Stimulated activated CD4-positive, alpha-beta T cell treated with anti-CD3 and anti-CD28 coated beads, TNF-alpha, amount 100 ng/mL, for 24 hours (primary cell): Measurements from ENCODE around the gene SYNPO2L.
"Not testable (repeated sequence)": the region's sequence is repeated elsewhere in the genome, so short reads cannot be mapped to it uniquely, and the experiment has no call there.

ENCODE experiments used
- DNase-seq, 3 experiments: peaks; one replicate each; pipeline ENCODE4 v3.0.0-alpha.2; 2020; ENCODE audit warnings: low read depth in 3 of 3

SYNPO2L gene, protein sequence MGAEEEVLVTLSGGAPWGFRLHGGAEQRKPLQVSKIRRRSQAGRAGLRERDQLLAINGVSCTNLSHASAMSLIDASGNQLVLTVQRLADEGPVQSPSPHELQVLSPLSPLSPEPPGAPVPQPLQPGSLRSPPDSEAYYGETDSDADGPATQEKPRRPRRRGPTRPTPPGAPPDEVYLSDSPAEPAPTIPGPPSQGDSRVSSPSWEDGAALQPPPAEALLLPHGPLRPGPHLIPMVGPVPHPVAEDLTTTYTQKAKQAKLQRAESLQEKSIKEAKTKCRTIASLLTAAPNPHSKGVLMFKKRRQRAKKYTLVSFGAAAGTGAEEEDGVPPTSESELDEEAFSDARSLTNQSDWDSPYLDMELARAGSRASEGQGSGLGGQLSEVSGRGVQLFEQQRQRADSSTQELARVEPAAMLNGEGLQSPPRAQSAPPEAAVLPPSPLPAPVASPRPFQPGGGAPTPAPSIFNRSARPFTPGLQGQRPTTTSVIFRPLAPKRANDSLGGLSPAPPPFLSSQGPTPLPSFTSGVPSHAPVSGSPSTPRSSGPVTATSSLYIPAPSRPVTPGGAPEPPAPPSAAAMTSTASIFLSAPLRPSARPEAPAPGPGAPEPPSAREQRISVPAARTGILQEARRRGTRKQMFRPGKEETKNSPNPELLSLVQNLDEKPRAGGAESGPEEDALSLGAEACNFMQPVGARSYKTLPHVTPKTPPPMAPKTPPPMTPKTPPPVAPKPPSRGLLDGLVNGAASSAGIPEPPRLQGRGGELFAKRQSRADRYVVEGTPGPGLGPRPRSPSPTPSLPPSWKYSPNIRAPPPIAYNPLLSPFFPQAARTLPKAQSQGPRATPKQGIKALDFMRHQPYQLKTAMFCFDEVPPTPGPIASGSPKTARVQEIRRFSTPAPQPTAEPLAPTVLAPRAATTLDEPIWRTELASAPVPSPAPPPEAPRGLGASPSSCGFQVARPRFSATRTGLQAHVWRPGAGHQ

DNA sequence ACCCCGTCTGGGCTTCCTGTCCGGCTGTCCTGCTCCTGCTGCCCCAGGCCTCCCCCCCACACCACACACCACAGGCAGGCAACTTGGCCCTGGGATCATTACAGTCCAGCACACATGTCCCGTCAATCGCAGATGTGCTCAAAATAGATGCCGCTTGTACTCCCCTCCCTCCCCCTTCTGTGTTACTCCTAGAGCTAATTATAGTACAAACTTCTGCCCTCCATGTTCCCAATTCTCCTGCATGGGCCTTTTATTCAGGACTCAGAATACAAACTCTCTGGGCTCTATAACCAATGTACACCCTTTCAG, at the start of gene SYNPO2L:
SYNPO2L (minus strand) TSS at position 40 of the 309 bp plus-strand sequence. CDS start 107 bp downstream, outside the sequence.
- no peak for DNase-seq

DNA sequence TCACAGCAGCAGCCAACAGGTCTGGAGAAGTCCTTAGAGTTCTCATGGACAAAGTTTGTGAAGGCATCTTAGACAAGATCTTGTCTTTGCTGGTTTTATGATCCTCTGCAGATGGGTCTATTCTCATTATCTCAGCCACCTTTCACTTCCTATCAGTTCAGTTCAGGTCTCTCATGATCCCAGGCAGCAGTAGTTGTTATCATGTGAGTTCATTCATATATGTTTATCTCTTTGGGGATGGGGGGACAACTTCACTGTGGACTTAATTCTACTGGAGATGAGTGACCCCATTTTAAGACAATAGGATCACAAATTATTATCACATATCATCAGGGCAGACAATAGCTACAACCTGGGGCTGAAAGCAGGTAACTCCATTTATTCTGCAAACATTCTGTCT, 48.1 kb upstream of the SYNPO2L start:
- not testable (repeated sequence) for DNase-seq

- DNase-seq: not testable (repeated sequence)
Observed at GRCh38 chr10:73698819-73699218, 43.0 kb upstream of the SYNPO2L start.

GRCh38 chr10:73697675-73698159, 41.9 kb upstream of the SYNPO2L start, which contains the start of gene AGAP5:
Gene AGAP5 (minus strand): TSS chr10:73698109. CDS start chr10:73697755, 354 bp downstream.
- not testable (repeated sequence) for DNase-seq

GRCh38 chr10:73695302-73695701, 39.5 kb upstream of the SYNPO2L start:
- not testable (repeated sequence) for DNase-seq

DNA sequence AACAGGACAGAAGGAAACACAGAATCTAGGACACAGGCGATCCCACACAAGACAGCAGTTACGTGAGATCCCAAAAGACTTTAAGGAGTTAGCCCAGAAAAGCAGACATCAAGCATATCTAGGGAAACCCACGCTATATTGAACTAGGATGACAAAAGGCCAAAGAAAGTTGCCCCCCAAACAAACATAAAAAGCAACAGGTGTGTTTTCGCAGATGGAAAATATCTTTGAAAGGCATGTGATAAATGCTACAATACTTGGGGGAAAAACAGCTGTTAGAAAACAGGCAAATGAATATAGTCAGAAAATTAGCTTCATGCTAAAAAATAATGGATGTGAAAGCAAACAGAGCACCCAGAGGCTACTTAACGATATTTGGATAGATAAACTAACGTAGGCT, 34.9 kb upstream of the SYNPO2L start:
- not testable (repeated sequence) for DNase-seq

GRCh38 chr10:73689596-73689995, 33.8 kb upstream of the SYNPO2L start:
- DNase-seq: not testable (repeated sequence)

- not testable (repeated sequence) for DNase-seq
Observed at GRCh38 chr10:73687641-73688040, 31.8 kb upstream of the SYNPO2L start.

- not testable (repeated sequence) for DNase-seq
Observed at GRCh38 chr10:73674546-73674945, 18.7 kb upstream of the SYNPO2L start.

GRCh38 chr10:73668378-73668777, 12.5 kb upstream of the SYNPO2L start:
- DNase-seq: not testable (repeated sequence)

GRCh38 chr10:73666153-73666809, 10.5 kb upstream of the SYNPO2L start:
- not testable (repeated sequence) for DNase-seq

DNA sequence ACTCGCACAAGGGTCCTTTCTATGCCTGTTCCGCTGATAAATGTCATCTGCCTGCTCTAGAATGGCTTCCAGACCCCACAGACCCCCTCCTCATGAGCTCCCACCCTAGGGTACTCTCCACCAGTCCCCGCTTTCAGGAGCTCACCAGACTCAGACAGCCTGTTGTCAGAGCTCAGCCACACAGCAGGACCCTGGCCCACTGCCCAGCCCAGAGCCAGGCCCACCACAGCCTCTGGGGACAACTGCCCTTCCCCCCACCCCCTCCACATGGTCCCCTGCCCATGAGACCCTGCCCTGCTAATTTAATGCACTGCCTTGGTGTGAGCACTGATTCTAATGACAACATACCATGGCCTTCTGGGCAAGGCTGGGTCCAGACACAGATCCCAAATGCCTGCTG, 9.8 kb upstream of the SYNPO2L start:
- DNase-seq: not testable (repeated sequence)

DNA sequence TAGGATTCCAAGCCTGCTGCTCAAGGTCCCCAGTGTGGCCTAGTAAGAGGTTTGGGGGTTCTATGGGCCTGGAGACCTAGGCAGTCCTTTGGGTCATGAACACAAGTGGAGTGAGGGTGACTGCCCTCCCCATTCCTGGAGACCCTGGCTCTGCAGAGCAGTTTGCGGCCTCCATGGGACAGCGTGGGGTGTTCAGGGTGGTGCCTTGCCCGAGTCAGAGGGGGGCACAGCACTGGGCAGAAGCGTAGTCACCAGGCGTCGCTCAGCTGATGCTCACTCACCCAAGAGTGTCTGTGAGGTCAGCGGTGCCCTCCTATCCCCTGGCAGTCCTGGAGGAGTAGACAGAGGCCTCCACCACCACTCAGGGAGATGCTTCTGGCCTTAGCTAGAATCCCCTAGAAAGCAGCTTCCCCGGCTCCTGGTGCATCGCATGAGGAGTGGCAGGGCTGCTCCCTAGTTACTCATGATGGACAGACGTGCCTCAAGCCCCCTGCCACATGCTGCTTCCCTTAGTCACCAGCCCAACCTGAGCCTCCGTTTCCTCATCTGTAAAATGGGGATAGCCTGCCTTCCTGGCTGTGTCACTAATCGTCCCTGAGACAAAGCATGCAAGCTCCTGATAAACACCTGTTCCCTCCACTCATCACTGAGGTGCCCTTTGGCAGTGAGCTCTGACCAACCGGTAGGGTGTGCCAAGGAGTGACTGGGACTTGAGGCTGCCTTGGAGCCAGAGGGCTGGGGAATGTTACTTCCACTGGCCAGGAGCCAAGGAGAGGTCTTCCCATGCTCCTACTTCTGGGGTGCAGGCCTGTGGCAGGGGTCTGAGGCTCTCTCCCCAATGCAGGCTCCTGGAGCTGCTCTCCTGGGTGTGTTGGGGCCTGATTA, 8.6 kb upstream of the SYNPO2L start:
- DNase-seq: not testable (repeated sequence)

GRCh38 chr10:73663621-73664020, 7.8 kb upstream of the SYNPO2L start:
- DNase-seq: not testable (repeated sequence)

GRCh38 chr10:73662705-73663104, 6.9 kb upstream of the SYNPO2L start:
- not testable (repeated sequence) for DNase-seq

GRCh38 chr10:73655257-73655989, 406 bp downstream of the SYNPO2L start:
- no peak for DNase-seq

- DNase-seq: no peak
Observed at GRCh38 chr10:73653701-73654100, 2.1 kb downstream of the SYNPO2L start.

- DNase-seq: no peak
Observed at GRCh38 chr10:73653195-73653594, 2.6 kb downstream of the SYNPO2L start.

- DNase-seq: no peak
Observed at GRCh38 chr10:73650537-73651331, 5.1 kb downstream of the SYNPO2L start.
